HepG2 (cell line): ENCODE results near the gene TEX48. TPM values are rescaled to one million over a fixed set of nuclear protein-coding genes. Genes with fewer than 3 reads are reported as not detected.

Source experiments
- ATAC-seq: fragments of 200-7000 bp; cut with Tn5 transposase; 3 replicates; pipeline ENCODE4 v1.9.1; 2020; ENCODE audit warnings: mild to moderate bottlenecking, moderate library complexity
- BruUV-seq: library from RNA; stranded (reverse); fragments of 400-500 nt; replicated peaks from 2 replicates; lab custom pipeline; 2021; lab: Mats Ljungman, UMichigan
- CTCF ChIA-PET: fragments of 300-600 bp; formaldehyde crosslinking; extraction: SDS; loops from one replicate; lab custom pipeline; 2021; ENCODE audit warnings: low total read pairs, inconsistent platforms, low intra/inter-chr PET ratio; lab: Yijun Ruan, JAX
- POLR2A ChIA-PET: fragments of 350-600 bp; sonication (Branson Sonifier 250); formaldehyde crosslinking; loops from one replicate; lab custom pipeline; 2020; ENCODE audit warnings: antibody characterized with exemption, inconsistent platforms; lab: Yijun Ruan, JAX
- DNase-seq: peaks from one replicate; pipeline ENCODE4 v3.0.0-alpha.2; 2015; ENCODE audit warnings: low spot score
- FAIRE-seq: peaks from 3 replicates; lab custom pipeline; 2011; peaks lifted over from hg19 to GRCh38; lab: Jason Lieb, UNC
- H2AFZ ChIP-seq: one replicate; pipeline ENCODE4 v1.6.1; 2011; ENCODE audit warnings: low read length, inconsistent platforms
- H3K27ac ChIP-seq: fragments of 300-600 bp; 3 replicates; pipeline ENCODE4 v1.8.0; 2011; ENCODE audit warnings: mixed run types, mild to moderate bottlenecking, mixed read lengths, low read length, inconsistent platforms; ENCODE audit not compliant: insufficient read depth; ENCODE audit errors: extremely low read length
- H3K27me3 ChIP-seq, 2 experiments: fragments of 200-600 bp in 1 of 2; 2 replicates in 1 of 2; 3 replicates in 1 of 2; pipeline versions ENCODE4 v1.6.0 to v1.8.0; 2011; ENCODE audit warnings: low read length in 2 of 2, mild to moderate bottlenecking in 2 of 2, moderate library complexity in 2 of 2, inconsistent platforms in 1 of 2; ENCODE audit not compliant: insufficient read depth in 2 of 2, control insufficient read depth in 1 of 2
- H3K36me3 ChIP-seq, 2 experiments: fragments of 200-600 bp in 1 of 2; replicated peaks in 1 of 2; 2 replicates in 1 of 2; 3 replicates in 1 of 2; pipeline versions ENCODE4 v1.5.1 to v1.8.0; 2011; ENCODE audit warnings: low read length in 2 of 2, inconsistent platforms in 1 of 2; ENCODE audit not compliant: insufficient read depth in 2 of 2, control insufficient read depth in 1 of 2
- H3K4me1 ChIP-seq: 2 replicates; pipeline ENCODE4 v1.5.1; 2012; ENCODE audit warnings: low read length, inconsistent platforms; ENCODE audit not compliant: insufficient read depth
- H3K4me2 ChIP-seq: 2 replicates; pipeline ENCODE4 v1.6.0; 2011; ENCODE audit warnings: low read depth, low read length, inconsistent platforms
- H3K4me3 ChIP-seq, 3 experiments: fragments of 200-600 bp in 1 of 3; sonication (generic), shearing (Covaris generic) in 1 of 3; replicated peaks in 1 of 3; 2 replicates each; pipeline ENCODE4 v1.5.1; 2011 to 2016; ENCODE audit warnings: low read length in 3 of 3, inconsistent platforms in 2 of 3, low read depth in 2 of 3, mild to moderate bottlenecking in 2 of 3, control low read depth in 1 of 3, mixed read lengths in 1 of 3; ENCODE audit not compliant: insufficient read depth in 1 of 3
- H3K79me2 ChIP-seq: one replicate; pipeline ENCODE4 v1.6.1; 2011; ENCODE audit warnings: low read length, inconsistent platforms; ENCODE audit not compliant: insufficient read depth
- H3K9ac ChIP-seq: 2 replicates; pipeline ENCODE4 v1.6.0; 2011; ENCODE audit warnings: mild to moderate bottlenecking, low read depth, low read length, inconsistent platforms; ENCODE audit not compliant: insufficient read depth
- H3K9me3 ChIP-seq: 2 replicates; pipeline ENCODE4 v1.5.1; 2012; ENCODE audit warnings: mild to moderate bottlenecking, low read length
- H4K20me1 ChIP-seq: 2 replicates; pipeline ENCODE4 v1.6.0; 2011; ENCODE audit warnings: inconsistent platforms, mild to moderate bottlenecking, low read length, moderate library complexity; ENCODE audit not compliant: insufficient read depth
- FOXK2 ChIP-seq: fragments of 450-650 bp; IDR thresholded peaks from 2 replicates; pipeline ENCODE4 v1.6.1; 2016
- MXD4 ChIP-seq: IDR thresholded peaks from 2 replicates; pipeline ENCODE4 v1.6.1; 2016; ENCODE audit warnings: mild to moderate bottlenecking, missing biosample characterization, missing genetic modification reagents
- TBL1XR1 ChIP-seq: fragments of 150-350 bp; IDR thresholded peaks from 2 replicates; pipeline ENCODE4 v1.6.1; 2014; ENCODE audit warnings: borderline replicate concordance, low read length; ENCODE audit not compliant: partially characterized antibody
- ZNF407 ChIP-seq: sonication (generic); formaldehyde crosslinking; IDR thresholded peaks from one replicate; pipeline ENCODE4 v1.5.1; 2020; ENCODE audit warnings: mild to moderate bottlenecking, missing genetic modification reagents; ENCODE audit errors: not compliant biosample characterization
- ZNF496 ChIP-seq: sonication (generic); formaldehyde crosslinking; IDR thresholded peaks from 2 replicates; pipeline ENCODE4 v1.8.1; 2023; ENCODE audit warnings: mild to moderate bottlenecking, moderate library complexity, missing genetic modification reagents; ENCODE audit not compliant: insufficient replicate concordance
- WGBS: methylation state at CpG from one replicate; pipeline ENCODE4 v1.1.6; 2017; ENCODE audit warnings: low lambda C conversion rate; 5-methylcytosine and 5-hydroxymethylcytosine counted together
- in situ Hi-C: cut with HindIII; loops from 2 replicates; pipeline ENCODE4 v1.10.0; 2017; ENCODE audit warnings: low pct_unique_long_range_greater_than_20kb; ENCODE audit not compliant: extremely low pct_ligation_motif_present
- intact Hi-C: fragments of 100-400 bp; cut with micrococcal nuclease; formaldehyde crosslinking; loops from one replicate; pipeline ENCODE4 v1.10.0; 2022; ENCODE audit not compliant: unreplicated experiment
- polyA plus RNA-seq, 8 experiments: library from polyadenylated mRNA; depleted of rRNA in 3 of 8; stranded (reverse) in 7 of 8; unstranded in 1 of 8; fragments of >200 nt; fragmentation: Illumina TruSeq in 4 of 8; extraction: Trizol in 4 of 8; gene quantifications; 2 replicates each; pipeline versions ENCODE4 v1.2.1 to v1.2.3, GENCODE V29; 2011 to 2016; ENCODE audit warnings: low read depth in 4 of 8, missing spikeins in 1 of 8, mixed read lengths in 1 of 8; ENCODE audit not compliant: insufficient read depth in 1 of 8
- total RNA-seq, 5 experiments: library from RNA; depleted of rRNA; stranded (reverse); fragments of >200 nt; fragmentation: Illumina TruSeq; extraction: Trizol; gene quantifications; 2 replicates each; pipeline ENCODE4 v1.2.3, GENCODE V29; 2016; ENCODE audit warnings: low read depth in 1 of 5
- TF ChIP-seq, protein P1 (sequence below): sonication (generic); formaldehyde crosslinking; IDR thresholded peaks from 2 replicates; pipeline ENCODE4 v1.4.0; 2020; ENCODE audit warnings: mild to moderate bottlenecking, missing genetic modification reagents

TEX48 gene
- total and polyA plus RNA-seq, 2 of the 13 experiments (the other 11 are each of a cell fraction or from before 2014, with no cell fraction given): not detected

DNA sequence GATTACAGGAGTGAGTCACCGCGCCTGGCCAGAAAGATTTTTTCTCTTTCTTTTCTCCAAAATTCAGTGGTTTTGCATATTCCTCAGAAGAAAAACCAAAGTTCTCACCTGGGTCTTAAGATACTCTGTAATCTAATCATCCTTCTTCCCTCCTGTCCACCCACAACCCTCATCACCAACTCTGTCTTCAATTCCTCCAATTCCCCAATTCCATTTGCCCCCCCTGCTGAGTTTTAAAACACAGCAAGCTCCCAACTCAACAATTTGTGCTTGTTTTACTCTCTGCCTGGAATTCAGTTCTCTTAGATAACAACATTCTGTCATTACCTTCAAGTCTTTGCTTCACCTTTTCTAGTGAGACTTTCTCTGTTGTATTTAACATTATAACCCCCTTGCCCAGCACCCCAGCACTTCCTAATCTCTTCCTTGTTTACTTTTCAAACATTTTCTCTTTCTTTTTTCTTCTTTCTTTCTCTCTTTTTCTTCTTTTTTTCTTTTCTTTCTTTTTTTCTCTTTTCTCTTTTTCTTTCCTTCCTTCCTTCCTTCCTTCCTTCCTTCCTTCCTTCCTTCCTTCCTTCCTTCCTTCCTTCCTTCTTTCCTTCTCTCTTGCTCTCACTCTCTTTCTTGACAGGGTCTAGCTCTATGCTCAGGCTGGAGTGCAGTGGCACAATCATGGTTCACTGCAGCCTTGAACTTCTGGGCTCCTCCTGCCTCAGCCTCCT is 7.8 kb downstream of the TEX48 start:
- no peaks in the 10 kb centered on the region for H3K36me3 ChIP-seq
- in situ Hi-C loops (no loop called here), intact Hi-C loops (no loop called here)
- CTCF ChIA-PET: no interaction called here
- ATAC-seq: no peak
- no peaks in the 10 kb centered on the region for H3K27me3 ChIP-seq
- H3K4me1 ChIP-seq: no peaks in the 10 kb centered on the region
- H3K4me2 ChIP-seq: no peak overlapping the region
- 43% methylated on average over 2 of the region's 2 CpGs for WGBS
- POLR2A ChIA-PET: no interaction called here
- no peak overlapping the region for H3K9ac ChIP-seq
- no peak overlapping the region for H3K4me3 ChIP-seq
- no peaks in the 10 kb centered on the region for H4K20me1 ChIP-seq
- no peak for DNase-seq
- H2AFZ ChIP-seq: no peak overlapping the region
- no peak for TF ChIP-seq MXD4
- TF ChIP-seq ZNF496 (CRISPR knock-in tag): no peak
- TF ChIP-seq, protein P1, sequence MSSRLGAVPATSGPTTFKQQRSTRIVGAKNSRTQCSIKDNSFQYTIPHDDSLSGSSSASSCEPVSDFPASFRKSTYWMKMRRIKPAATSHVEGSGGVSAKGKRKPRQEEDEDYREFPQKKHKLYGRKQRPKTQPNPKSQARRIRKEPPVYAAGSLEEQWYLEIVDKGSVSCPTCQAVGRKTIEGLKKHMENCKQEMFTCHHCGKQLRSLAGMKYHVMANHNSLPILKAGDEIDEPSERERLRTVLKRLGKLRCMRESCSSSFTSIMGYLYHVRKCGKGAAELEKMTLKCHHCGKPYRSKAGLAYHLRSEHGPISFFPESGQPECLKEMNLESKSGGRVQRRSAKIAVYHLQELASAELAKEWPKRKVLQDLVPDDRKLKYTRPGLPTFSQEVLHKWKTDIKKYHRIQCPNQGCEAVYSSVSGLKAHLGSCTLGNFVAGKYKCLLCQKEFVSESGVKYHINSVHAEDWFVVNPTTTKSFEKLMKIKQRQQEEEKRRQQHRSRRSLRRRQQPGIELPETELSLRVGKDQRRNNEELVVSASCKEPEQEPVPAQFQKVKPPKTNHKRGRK: peak; percentile 79; the same call in 1 of the 2 replicates
- H3K27ac ChIP-seq: no peak overlapping the region
- BruUV-seq: no TSS peak
- FAIRE-seq: no peak
- no peaks in the 10 kb centered on the region for H3K79me2 ChIP-seq
- H3K9me3 ChIP-seq: no peaks in the 10 kb centered on the region

DNA sequence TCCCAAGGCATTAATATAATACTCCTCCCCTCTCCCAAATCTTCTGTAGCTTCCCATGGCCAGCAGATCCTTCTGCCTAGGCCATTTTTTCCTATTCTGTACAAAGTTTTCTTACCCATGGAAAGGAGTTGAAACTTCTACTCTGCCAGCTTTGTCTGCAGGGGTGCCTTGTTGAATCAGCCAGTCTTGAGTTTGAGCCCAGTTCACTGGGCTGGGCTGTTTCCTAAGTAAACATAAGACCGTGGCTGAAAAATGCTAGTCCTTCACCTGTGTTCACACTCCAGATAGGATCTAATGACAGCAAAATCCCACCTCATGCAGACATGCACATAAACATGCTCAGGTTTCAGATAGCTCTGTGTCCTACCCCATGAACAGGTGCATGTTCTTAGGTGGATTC is 10.4 kb downstream of the TEX48 start:
- 0% methylated on average over 1 of the region's 1 CpG for WGBS
- no peak overlapping the region for H3K4me3 ChIP-seq
- no peaks in the 10 kb centered on the region for H3K79me2 ChIP-seq
- no peak for DNase-seq
- ATAC-seq: no peak
- intact Hi-C loops: no loop called here
- ChIA-PET POLR2A (no interaction called here), CTCF (no interaction called here)
- BruUV-seq: no TSS peak
- H3K9ac ChIP-seq: no peak overlapping the region
- FAIRE-seq: no peak
- H3K4me1 ChIP-seq: no peaks in the 10 kb centered on the region
- H3K4me2 ChIP-seq: no peak overlapping the region
- no peak overlapping the region for H2AFZ ChIP-seq
- H4K20me1 ChIP-seq: no peaks in the 10 kb centered on the region
- in situ Hi-C loops: no loop called here
- no peaks in the 10 kb centered on the region for H3K9me3 ChIP-seq
- H3K27ac ChIP-seq: no peak overlapping the region
- no peaks in the 10 kb centered on the region for H3K36me3 ChIP-seq
- H3K27me3 ChIP-seq: no peaks in the 10 kb centered on the region
- TF ChIP-seq FOXK2 (no peak), ZNF407 (no peak), TBL1XR1 (no peak)
